ENCODE measurements around the gene EPS8L1. TPM values are rescaled to one million over a fixed set of nuclear protein-coding genes. Genes with fewer than 3 reads are reported as not detected.

EPS8L1 gene
- total RNA-seq, 2 experiments from 2014 or later = 2.2 to 2.7 TPM

GRCh38 chr19:55085923-55086715, 10.4 kb downstream of the EPS8L1 start:
- intact Hi-C loops (cut with micrococcal nuclease) = no loop called here
- CTCF ChIA-PET = interaction anchor here (2.7 kb wide), 1 partner anchor 20 kb away, joined by 8 read pairs; no protein-coding TSS in a partner anchor
- H3K4me1 Mint-ChIP-seq (ENCODE audit: low read depth) = peaks cover 30% of the 10 kb centered on the region

GRCh38 chr19:55086730-55087541, 11.3 kb downstream of the EPS8L1 start:
- peaks cover 48% of the 10 kb centered on the region for H3K27me3 Mint-ChIP-seq
- ChIA-PET POLR2A (no interaction called here), CTCF (interaction anchor here (0.8 to 3.2 kb wide), 3 partner anchors 19 to 297 kb away, joined by 3 to 22 read pairs (median 8); partner anchors contain the start of gene TMEM238)

More at GRCh38 chr19:55085923-55086715, 10.4 kb downstream of the EPS8L1 start:
- Mint-ChIP-seq H3K36me3 (peaks cover 7% of the 10 kb centered on the region), H3K9me3 (no peaks in the 10 kb centered on the region), H3K4me3 (no peak overlapping the region), H3K27ac (no peak overlapping the region), H3K27me3 (peaks cover 51% of the 10 kb centered on the region)
- POLR2A ChIA-PET = no interaction called here
- no peak for DNase-seq

GRCh38 chr19:55087542-55087901, 11.9 kb downstream of the EPS8L1 start:
- CTCF ChIA-PET = interaction anchor here (0.8 to 3.2 kb wide), 7 partner anchors 19 to 297 kb away, joined by 3 to 22 read pairs (median 5); partner anchors contain the start of genes PPP1R12C and TMEM238
- no peak for DNase-seq
- Mint-ChIP-seq H3K4me1 (ENCODE audit: low read depth) (peaks cover 23% of the 10 kb centered on the region), H3K36me3 (peaks cover 7% of the 10 kb centered on the region), H3K27ac (no peak overlapping the region), H3K4me3 (peak overlapping the region; percentile 48), H3K27me3 (peaks cover 42% of the 10 kb centered on the region), H3K9me3 (no peaks in the 10 kb centered on the region)
- intact Hi-C loops (cut with micrococcal nuclease) = no loop called here
- POLR2A ChIA-PET = no interaction called here

More at GRCh38 chr19:55086730-55087541, 11.3 kb downstream of the EPS8L1 start:
- H3K36me3 Mint-ChIP-seq = peaks cover 7% of the 10 kb centered on the region
- peaks cover 27% of the 10 kb centered on the region for H3K4me1 Mint-ChIP-seq (ENCODE audit: low read depth)
- DNase-seq = peak; percentile 74
- peak overlapping the region; percentile 48 for H3K4me3 Mint-ChIP-seq
- intact Hi-C loops (cut with micrococcal nuclease) = no loop called here
- no peak overlapping the region for H3K27ac Mint-ChIP-seq
- no peaks in the 10 kb centered on the region for H3K9me3 Mint-ChIP-seq

GRCh38 chr19:55088021-55088451, 12.4 kb downstream of the EPS8L1 start:
- Mint-ChIP-seq H3K36me3 (peaks cover 7% of the 10 kb centered on the region), H3K9me3 (no peaks in the 10 kb centered on the region), H3K27ac (no peak overlapping the region), H3K4me1 (ENCODE audit: low read depth) (peaks cover 20% of the 10 kb centered on the region), H3K4me3 (no peak overlapping the region), H3K27me3 (peaks cover 36% of the 10 kb centered on the region)
- intact Hi-C loops (cut with micrococcal nuclease) = no loop called here
- DNase-seq = no peak
- ChIA-PET POLR2A (no interaction called here), CTCF (interaction anchor here (0.6 to 3.2 kb wide), 15 partner anchors 11 to 539 kb away, joined by 3 to 22 read pairs (median 4); partner anchors contain the start of genes PPP1R12C and ZNF628)

GRCh38 chr19:55088543-55089341, 13.1 kb downstream of the EPS8L1 start:
- ChIA-PET POLR2A (interaction anchor here (0.6 to 0.8 kb wide), 2 partner anchors 28 to 169 kb away, joined by 3 read pairs; partner anchors contain the start of gene PPP1R12C), CTCF (interaction anchor here (0.6 to 3.2 kb wide), 22 partner anchors 10 to 538 kb away, joined by 3 to 22 read pairs (median 4); partner anchors contain the start of genes EPS8L1, PPP1R12C, RDH13 and ZNF628)
- peaks cover 33% of the 10 kb centered on the region for H3K27me3 Mint-ChIP-seq
- H3K36me3 Mint-ChIP-seq = peaks cover 7% of the 10 kb centered on the region
- no peaks in the 10 kb centered on the region for H3K9me3 Mint-ChIP-seq
- peak; percentile 85 for DNase-seq
- H3K4me3 Mint-ChIP-seq = peak overlapping the region; percentile 24
- H3K4me1 Mint-ChIP-seq (ENCODE audit: low read depth) = peaks cover 20% of the 10 kb centered on the region
- H3K27ac Mint-ChIP-seq = no peak overlapping the region
- intact Hi-C loops (cut with micrococcal nuclease) = no loop called here

- Mint-ChIP-seq H3K27me3 (peaks cover 28% of the 10 kb centered on the region), H3K4me3 (no peak overlapping the region), H3K4me1 (ENCODE audit: low read depth) (peaks cover 20% of the 10 kb centered on the region), H3K9me3 (no peaks in the 10 kb centered on the region), H3K27ac (no peak overlapping the region), H3K36me3 (peaks cover 7% of the 10 kb centered on the region)
- intact Hi-C loops (cut with micrococcal nuclease) = no loop called here
- no peak for DNase-seq
- CTCF ChIA-PET = interaction anchor here (0.6 to 3.2 kb wide), 12 partner anchors 10 to 537 kb away, joined by 3 to 22 read pairs (median 3); partner anchors contain the start of genes EPS8L1, RDH13 and ZNF628
- POLR2A ChIA-PET = interaction anchor here (0.6 to 0.8 kb wide), 2 partner anchors 28 to 168 kb away, joined by 3 read pairs; partner anchors contain the start of gene PPP1R12C
These were observed 13.8 kb downstream of the EPS8L1 start for GRCh38 chr19:55089342-55089944.

- Mint-ChIP-seq H3K27me3 (peaks cover 21% of the 10 kb centered on the region), H3K36me3 (peaks cover 11% of the 10 kb centered on the region), H3K4me3 (no peak overlapping the region), H3K9me3 (no peaks in the 10 kb centered on the region), H3K4me1 (ENCODE audit: low read depth) (peaks cover 20% of the 10 kb centered on the region), H3K27ac (no peak overlapping the region)
- DNase-seq = no peak
- ChIA-PET POLR2A (no interaction called here), CTCF (interaction anchor here (0.6 kb wide), 1 partner anchor 826 kb away, joined by 3 read pairs; no protein-coding TSS in a partner anchor)
- intact Hi-C loops (cut with micrococcal nuclease) = no loop called here
These were observed 14.9 kb downstream of the EPS8L1 start for GRCh38 chr19:55090564-55090963.

- Mint-ChIP-seq H3K27me3 (peaks cover 18% of the 10 kb centered on the region), H3K4me1 (ENCODE audit: low read depth) (peaks cover 20% of the 10 kb centered on the region), H3K36me3 (peaks cover 11% of the 10 kb centered on the region), H3K9me3 (no peaks in the 10 kb centered on the region), H3K4me3 (no peak overlapping the region), H3K27ac (no peak overlapping the region)
- no peak for DNase-seq
- intact Hi-C loops (cut with micrococcal nuclease) = no loop called here
- POLR2A ChIA-PET = no interaction called here
- CTCF ChIA-PET = no interaction called here
These were observed 15.6 kb downstream of the EPS8L1 start for GRCh38 chr19:55091126-55091910.

- intact Hi-C loops (cut with micrococcal nuclease) = no loop called here
- Mint-ChIP-seq H3K9me3 (no peaks in the 10 kb centered on the region), H3K4me3 (no peak overlapping the region), H3K27me3 (peaks cover 18% of the 10 kb centered on the region), H3K27ac (no peak overlapping the region), H3K36me3 (peaks cover 11% of the 10 kb centered on the region), H3K4me1 (ENCODE audit: low read depth) (peaks cover 18% of the 10 kb centered on the region)
- POLR2A ChIA-PET = no interaction called here
- no peak for DNase-seq
- CTCF ChIA-PET = no interaction called here
These were observed 16.3 kb downstream of the EPS8L1 start for GRCh38 chr19:55091955-55092354.

GRCh38 chr19:55092423-55093318, 17.0 kb downstream of the EPS8L1 start:
- H3K36me3 Mint-ChIP-seq = peaks cover 9% of the 10 kb centered on the region
- H3K9me3 Mint-ChIP-seq = no peaks in the 10 kb centered on the region
- intact Hi-C loops (cut with micrococcal nuclease) = no loop called here
- ChIA-PET POLR2A (no interaction called here), CTCF (no interaction called here)
- no peak overlapping the region for H3K27ac Mint-ChIP-seq
- peaks cover 11% of the 10 kb centered on the region for H3K4me1 Mint-ChIP-seq (ENCODE audit: low read depth)
- no peak overlapping the region for H3K4me3 Mint-ChIP-seq
- DNase-seq = no peak
- H3K27me3 Mint-ChIP-seq = peaks cover 11% of the 10 kb centered on the region

Measured in activated CD4-positive, alpha-beta memory T cell treated with anti-CD3 and anti-CD28 coated beads for 36 hours (primary cell).